Stimulated activated CD8-positive, alpha-beta memory T cell treated with anti-CD3 and anti-CD28 coated beads, Interleukin-4, amount 100 ng/mL, for 48 hours (primary cell): ENCODE measurements around the gene SMIM34.

Experiments
- DNase-seq: peaks from one replicate; pipeline ENCODE4 v3.0.0-alpha.2; 2020

The SMIM34 gene

GRCh38 chr21:34372321-34372720, 51.4 kb downstream of the SMIM34 start:
- DNase-seq = no peak

DNA sequence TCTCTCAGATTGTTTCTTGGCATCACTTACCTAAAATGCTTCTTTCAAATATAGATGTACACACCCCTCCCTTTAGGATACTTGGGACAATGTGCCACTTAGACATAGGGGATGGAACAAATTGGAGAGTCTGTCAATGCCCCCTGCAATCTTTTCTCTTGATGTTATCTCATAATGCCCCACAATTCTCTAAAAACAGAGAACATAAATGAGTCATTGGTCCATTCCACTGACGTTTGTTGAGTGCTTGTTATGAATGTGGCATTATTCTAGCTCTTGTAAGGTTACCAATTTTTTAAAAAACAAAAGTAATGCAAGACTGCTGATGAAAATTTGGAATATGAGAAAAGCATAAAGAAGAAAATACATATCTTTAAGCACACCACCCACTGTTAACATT, 54.0 kb downstream of the SMIM34 start:
- DNase-seq = no peak
